ENCODE measurements around the gene TMEM82.

The TMEM82 gene

GRCh38 chr1:15705184-15705566 is 37.1 kb upstream of the TMEM82 start:
- no peak overlapping the region for H3K27ac ChIP-seq (ENCODE audit: low read length)
- no peaks in the 10 kb centered on the region for H3K27me3 ChIP-seq (ENCODE audit: insufficient read depth, low read length, poor library complexity)
- H3K9ac ChIP-seq (ENCODE audit: low read depth, low read length): no peak overlapping the region
- H3K79me2 ChIP-seq (ENCODE audit: insufficient read depth, low read length): peaks cover 61% of the 10 kb centered on the region
- TF ChIP-seq, protein P1, sequence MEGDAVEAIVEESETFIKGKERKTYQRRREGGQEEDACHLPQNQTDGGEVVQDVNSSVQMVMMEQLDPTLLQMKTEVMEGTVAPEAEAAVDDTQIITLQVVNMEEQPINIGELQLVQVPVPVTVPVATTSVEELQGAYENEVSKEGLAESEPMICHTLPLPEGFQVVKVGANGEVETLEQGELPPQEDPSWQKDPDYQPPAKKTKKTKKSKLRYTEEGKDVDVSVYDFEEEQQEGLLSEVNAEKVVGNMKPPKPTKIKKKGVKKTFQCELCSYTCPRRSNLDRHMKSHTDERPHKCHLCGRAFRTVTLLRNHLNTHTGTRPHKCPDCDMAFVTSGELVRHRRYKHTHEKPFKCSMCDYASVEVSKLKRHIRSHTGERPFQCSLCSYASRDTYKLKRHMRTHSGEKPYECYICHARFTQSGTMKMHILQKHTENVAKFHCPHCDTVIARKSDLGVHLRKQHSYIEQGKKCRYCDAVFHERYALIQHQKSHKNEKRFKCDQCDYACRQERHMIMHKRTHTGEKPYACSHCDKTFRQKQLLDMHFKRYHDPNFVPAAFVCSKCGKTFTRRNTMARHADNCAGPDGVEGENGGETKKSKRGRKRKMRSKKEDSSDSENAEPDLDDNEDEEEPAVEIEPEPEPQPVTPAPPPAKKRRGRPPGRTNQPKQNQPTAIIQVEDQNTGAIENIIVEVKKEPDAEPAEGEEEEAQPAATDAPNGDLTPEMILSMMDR (IDR thresholded peaks at IDR 0.05; ENCODE audit: borderline replicate concordance, extremely low read depth, low read length, poor library complexity, severe bottlenecking): no peak
- no peak for TF ChIP-seq EZH2 (IDR thresholded peaks at IDR 0.05; ENCODE audit: borderline replicate concordance, low read depth, low read length, severe bottlenecking)
- no peaks in the 10 kb centered on the region for H3K4me1 ChIP-seq (ENCODE audit: insufficient read depth, low read length)
- H4K20me1 ChIP-seq (ENCODE audit: insufficient read depth, low read length): peaks cover 42% of the 10 kb centered on the region
- H3K4me3 ChIP-seq (ENCODE audit: low read depth in 1 of 2, low read length in 2 of 2): no peak overlapping the region
- no peak for DNase-seq
- H2AFZ ChIP-seq (ENCODE audit: low read depth, low read length): no peak overlapping the region
- peaks cover 18% of the 10 kb centered on the region for H3K36me3 ChIP-seq (ENCODE audit: insufficient read depth, low read length)
- no peak overlapping the region for H3K4me2 ChIP-seq (ENCODE audit: insufficient read depth, low read length)
- ATAC-seq (ENCODE audit: insufficient read depth, low read depth): no peak
- no peaks in the 10 kb centered on the region for H3K9me3 ChIP-seq (ENCODE audit: insufficient read depth, low read length, severe bottlenecking)

DNA sequence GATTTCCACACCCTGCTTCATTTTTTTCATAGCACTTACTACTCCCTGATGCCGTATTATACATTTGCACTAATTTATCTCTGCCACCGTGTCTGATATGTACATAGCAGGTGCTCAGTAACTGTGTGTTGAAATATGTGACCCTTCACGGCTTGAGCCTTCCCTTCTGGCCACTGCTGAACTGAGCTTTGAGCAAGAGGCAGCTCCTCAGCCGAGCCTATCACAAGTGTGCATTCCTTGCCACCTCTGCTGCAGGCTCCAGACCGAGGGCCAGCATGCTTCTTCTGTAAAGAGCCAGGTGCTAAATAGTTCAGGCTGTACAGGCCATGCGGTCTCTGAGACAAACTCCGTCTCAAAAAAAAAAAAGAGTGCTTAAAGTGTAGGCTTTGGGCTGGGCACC is 35.5 kb upstream of the TMEM82 start:
- ATAC-seq (ENCODE audit: insufficient read depth, low read depth): no peak
- Histone ChIP-seq H3K27ac (ENCODE audit: low read length) (no peak overlapping the region), H3K4me1 (ENCODE audit: insufficient read depth, low read length) (no peaks in the 10 kb centered on the region), H2AFZ (ENCODE audit: low read depth, low read length) (no peak overlapping the region), H3K4me3 (ENCODE audit: low read depth in 1 of 2, low read length in 2 of 2) (no peak overlapping the region), H3K4me2 (ENCODE audit: insufficient read depth, low read length) (no peak overlapping the region), H3K27me3 (ENCODE audit: insufficient read depth, low read length, poor library complexity) (no peaks in the 10 kb centered on the region), H3K9ac (ENCODE audit: low read depth, low read length) (no peak overlapping the region), H4K20me1 (ENCODE audit: insufficient read depth, low read length) (peaks cover 40% of the 10 kb centered on the region), H3K9me3 (ENCODE audit: insufficient read depth, low read length, severe bottlenecking) (no peaks in the 10 kb centered on the region), H3K36me3 (ENCODE audit: insufficient read depth, low read length) (peaks cover 18% of the 10 kb centered on the region), H3K79me2 (ENCODE audit: insufficient read depth, low read length) (peaks cover 60% of the 10 kb centered on the region)
- DNase-seq: no peak
- TF ChIP-seq, protein P1 (IDR thresholded peaks at IDR 0.05; ENCODE audit: borderline replicate concordance, extremely low read depth, low read length, poor library complexity, severe bottlenecking): no peak
- no peak for TF ChIP-seq EZH2 (IDR thresholded peaks at IDR 0.05; ENCODE audit: borderline replicate concordance, low read depth, low read length, severe bottlenecking)

- no peak overlapping the region for H3K4me3 ChIP-seq (ENCODE audit: low read depth in 1 of 2, low read length in 2 of 2)
- H3K27ac ChIP-seq (ENCODE audit: low read length): no peak overlapping the region
- H2AFZ ChIP-seq (ENCODE audit: low read depth, low read length): no peak overlapping the region
- H3K36me3 ChIP-seq (ENCODE audit: insufficient read depth, low read length): peaks cover 18% of the 10 kb centered on the region
- no peak overlapping the region for H3K4me2 ChIP-seq (ENCODE audit: insufficient read depth, low read length)
- no peaks in the 10 kb centered on the region for H3K4me1 ChIP-seq (ENCODE audit: insufficient read depth, low read length)
- no peaks in the 10 kb centered on the region for H3K27me3 ChIP-seq (ENCODE audit: insufficient read depth, low read length, poor library complexity)
- H3K9me3 ChIP-seq (ENCODE audit: insufficient read depth, low read length, severe bottlenecking): no peaks in the 10 kb centered on the region
- peaks cover 60% of the 10 kb centered on the region for H3K79me2 ChIP-seq (ENCODE audit: insufficient read depth, low read length)
- ATAC-seq (ENCODE audit: insufficient read depth, low read depth) (no peak), DNase-seq (no peak)
- TF ChIP-seq EZH2 (IDR thresholded peaks at IDR 0.05; ENCODE audit: borderline replicate concordance, low read depth, low read length, severe bottlenecking): no peak
- TF ChIP-seq, protein P1 (IDR thresholded peaks at IDR 0.05; ENCODE audit: borderline replicate concordance, extremely low read depth, low read length, poor library complexity, severe bottlenecking): no peak
- no peak overlapping the region for H3K9ac ChIP-seq (ENCODE audit: low read depth, low read length)
- peaks cover 37% of the 10 kb centered on the region for H4K20me1 ChIP-seq (ENCODE audit: insufficient read depth, low read length)
These were observed 34.9 kb upstream of the TMEM82 start for GRCh38 chr1:15707239-15707925.

Data from DND-41 (cell line).